Dedifferentiated amniotic fluid mesenchymal stem cell (primary cell): ENCODE data around the gene RNASE13.

ENCODE experiments used
- DNase-seq: peaks from one replicate; pipeline ENCODE4 v3.0.0-alpha.2; 2016; ENCODE audit errors: extremely low spot score

The RNASE13 gene

GRCh38 chr14:21034707-21035106 lies at the start of gene RNASE13:
TSS of gene RNASE13 (minus strand) at chr14:21034807. CDS start at chr14:21034288, 519 bp downstream.
- DNase-seq: no peak

- no peak for DNase-seq
Observed at GRCh38 chr14:21084396-21084795, 49.8 kb upstream of the RNASE13 start.

GRCh38 chr14:21083565-21084325 lies 49.1 kb upstream of the RNASE13 start:
- no peak for DNase-seq

GRCh38 chr14:21081521-21082142 lies 47.0 kb upstream of the RNASE13 start:
- no peak for DNase-seq

GRCh38 chr14:21078726-21079125 lies 44.1 kb upstream of the RNASE13 start:
- DNase-seq: no peak

GRCh38 chr14:21078287-21078686 lies 43.7 kb upstream of the RNASE13 start:
- DNase-seq: no peak

GRCh38 chr14:21077672-21078071 lies 43.1 kb upstream of the RNASE13 start:
- no peak for DNase-seq

- no peak for DNase-seq
Observed at GRCh38 chr14:21075719-21076437, 41.3 kb upstream of the RNASE13 start.

- DNase-seq: no peak
Observed at GRCh38 chr14:21074398-21075272, 40.0 kb upstream of the RNASE13 start.

GRCh38 chr14:21073921-21074320 lies 39.3 kb upstream of the RNASE13 start:
- no peak for DNase-seq

GRCh38 chr14:21072781-21073339 lies 38.3 kb upstream of the RNASE13 start:
- DNase-seq: no peak

GRCh38 chr14:21072031-21072473 lies 37.4 kb upstream of the RNASE13 start:
- peak; percentile 78 for DNase-seq

- peak; percentile 95 for DNase-seq
Observed at GRCh38 chr14:21071225-21072030, 36.8 kb upstream of the RNASE13 start.

- peak; percentile 18 for DNase-seq
Observed at GRCh38 chr14:21070610-21071224, 36.1 kb upstream of the RNASE13 start.

- no peak for DNase-seq
Observed at GRCh38 chr14:21070083-21070609, 35.5 kb upstream of the RNASE13 start, which contains the start of gene ARHGEF40. TSS of gene ARHGEF40 (plus strand) at chr14:21070304. CDS start at chr14:21070397, 93 bp downstream.

GRCh38 chr14:21069388-21070082 lies 34.9 kb upstream of the RNASE13 start:
- no peak for DNase-seq

- DNase-seq: peak; percentile 47
Observed at GRCh38 chr14:21068521-21069387, 34.1 kb upstream of the RNASE13 start.
